Rectal smooth muscle tissue (tissue), 1 donor: Measurements from ENCODE around the gene LCNL1.

Source experiments
- H3K27ac ChIP-seq: one replicate; pipeline ENCODE4 v1.7.0; 2013; ENCODE audit warnings: low read depth, low read length, inconsistent platforms
- H3K27me3 ChIP-seq: one replicate; pipeline ENCODE4 v1.7.0; 2013; ENCODE audit warnings: low read length; ENCODE audit not compliant: control insufficient read depth, insufficient read depth
- H3K36me3 ChIP-seq: one replicate; pipeline ENCODE4 v1.7.0; 2013; ENCODE audit warnings: low read length; ENCODE audit not compliant: control insufficient read depth, insufficient read depth
- H3K4me1 ChIP-seq: one replicate; pipeline ENCODE4 v1.7.0; 2013; ENCODE audit warnings: low read length; ENCODE audit not compliant: control insufficient read depth, insufficient read depth
- H3K4me3 ChIP-seq: one replicate; pipeline ENCODE4 v1.7.0; 2013; ENCODE audit warnings: low read length
- H3K9ac ChIP-seq: one replicate; pipeline ENCODE4 v1.7.0; 2013; ENCODE audit warnings: low read length

The LCNL1 gene

DNA sequence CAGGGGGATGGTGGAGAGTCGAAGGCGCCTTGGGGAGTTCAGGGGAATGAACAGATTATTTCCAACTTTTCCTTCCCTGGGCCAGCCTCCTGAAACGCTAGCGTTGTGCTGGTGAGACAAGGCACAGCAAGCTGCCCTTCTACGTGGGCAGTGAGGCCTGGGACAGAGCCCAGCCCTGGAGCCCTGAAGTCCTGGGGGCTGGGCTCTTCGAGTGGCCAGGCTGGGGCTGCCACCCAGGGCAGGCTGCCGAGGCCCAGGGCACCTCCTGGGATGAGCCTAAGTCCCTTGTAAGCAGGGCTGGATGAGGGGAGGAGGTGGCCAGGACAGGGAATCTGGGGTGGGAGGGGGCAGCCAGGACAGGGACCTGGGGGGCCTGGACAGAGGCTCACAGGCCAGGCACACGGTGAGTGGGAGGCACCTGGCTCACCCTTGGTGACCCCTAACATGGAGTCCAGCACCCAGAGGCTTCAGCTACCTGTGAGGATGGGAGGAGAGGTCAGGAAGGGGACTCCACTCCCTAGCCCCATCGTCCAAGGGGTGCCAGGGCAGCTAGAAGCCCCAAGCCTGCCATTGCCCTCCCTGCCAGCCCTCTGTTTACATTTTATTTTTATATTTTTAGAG is 32.0 kb upstream of the LCNL1 start:
- Histone ChIP-seq H3K9ac (peak overlapping the region; percentile 12), H3K27ac (peak overlapping the region; percentile 59), H3K4me3 (peak overlapping the region; percentile 91)

DNA sequence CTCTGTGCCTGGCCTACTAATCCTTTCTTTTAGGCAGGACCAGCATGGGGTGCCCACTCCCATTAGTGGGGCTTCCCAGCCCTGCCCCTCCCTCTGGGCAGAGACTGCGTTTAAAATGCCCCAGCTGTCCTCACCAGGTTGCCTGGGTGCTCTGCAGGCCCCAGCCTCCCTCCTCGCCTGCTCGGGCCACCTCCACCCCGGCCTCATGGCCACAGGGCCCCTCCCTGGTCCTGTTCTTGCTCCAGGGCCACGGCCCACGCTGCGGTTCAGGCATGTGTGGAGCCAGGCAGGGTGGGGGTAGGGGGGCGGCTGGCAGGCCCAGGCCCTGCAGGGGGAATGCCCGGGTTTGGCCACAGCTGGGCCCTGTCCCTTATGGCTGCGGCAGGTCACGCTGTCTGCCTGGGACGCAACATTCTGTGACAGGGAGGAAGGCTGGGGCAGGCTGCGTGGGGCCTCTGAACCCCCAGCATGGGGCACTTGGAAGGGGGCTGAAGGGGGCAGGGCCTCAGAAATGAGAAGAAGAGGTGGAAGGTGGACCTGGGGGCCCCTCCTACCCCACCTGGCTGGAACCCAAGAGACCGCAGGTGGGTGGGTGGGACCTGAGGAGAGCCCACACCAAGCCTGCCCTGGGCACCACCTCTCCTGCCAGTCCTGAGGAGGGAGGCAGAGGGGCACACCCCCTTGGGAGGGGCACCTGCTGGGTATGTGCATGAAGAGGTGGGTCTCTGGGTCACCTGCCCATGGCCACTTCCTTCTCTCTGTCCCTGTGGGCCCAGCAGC is 31.1 kb upstream of the LCNL1 start, which contains the start of gene LCN12:
TSS of gene LCN12 (plus strand) at position 733 of the 780 bp plus-strand sequence. CDS start 55 bp downstream, outside the sequence.
- no peaks in the 10 kb centered on the region for H3K4me1 ChIP-seq
- H3K27me3 ChIP-seq = no peaks in the 10 kb centered on the region
- no peak within 1 kb of the TSS for H3K4me3 ChIP-seq
- H3K36me3 ChIP-seq = no peaks in the 10 kb centered on the region
- H3K27ac ChIP-seq = no peak within 1 kb of the TSS
- H3K9ac ChIP-seq = no peak within 1 kb of the TSS

More for the DNA sequence above, 32.0 kb upstream of the LCNL1 start:
- Histone ChIP-seq H3K27me3 (no peaks in the 10 kb centered on the region), H3K4me1 (no peaks in the 10 kb centered on the region), H3K36me3 (no peaks in the 10 kb centered on the region)

DNA sequence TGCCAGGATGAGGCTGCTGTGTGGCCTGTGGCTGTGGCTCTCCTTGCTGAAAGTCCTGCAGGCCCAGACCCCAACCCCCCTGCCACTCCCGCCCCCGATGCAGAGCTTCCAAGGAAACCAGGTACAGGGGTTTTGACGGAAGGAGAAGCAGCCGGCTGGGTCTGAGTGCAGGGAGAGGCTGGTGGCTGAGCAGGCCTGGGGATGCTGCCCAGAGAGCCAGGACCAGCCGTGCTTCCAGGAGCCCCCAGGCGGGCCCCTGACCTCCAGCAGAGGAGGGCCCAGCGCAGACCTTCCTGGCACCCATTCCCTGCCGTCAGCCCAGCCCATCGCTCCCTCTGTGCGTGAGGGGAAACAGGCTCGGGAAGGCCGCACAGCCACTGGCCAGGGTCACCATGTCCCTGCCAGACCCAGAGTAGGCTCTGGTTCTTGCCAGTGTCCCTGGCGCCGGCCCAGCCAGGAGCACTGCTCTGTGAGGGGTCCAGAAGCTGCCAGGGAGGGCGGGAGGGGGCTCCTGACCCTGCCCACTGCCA is 30.4 kb upstream of the LCNL1 start:
- no peak overlapping the region for H3K4me3 ChIP-seq

DNA sequence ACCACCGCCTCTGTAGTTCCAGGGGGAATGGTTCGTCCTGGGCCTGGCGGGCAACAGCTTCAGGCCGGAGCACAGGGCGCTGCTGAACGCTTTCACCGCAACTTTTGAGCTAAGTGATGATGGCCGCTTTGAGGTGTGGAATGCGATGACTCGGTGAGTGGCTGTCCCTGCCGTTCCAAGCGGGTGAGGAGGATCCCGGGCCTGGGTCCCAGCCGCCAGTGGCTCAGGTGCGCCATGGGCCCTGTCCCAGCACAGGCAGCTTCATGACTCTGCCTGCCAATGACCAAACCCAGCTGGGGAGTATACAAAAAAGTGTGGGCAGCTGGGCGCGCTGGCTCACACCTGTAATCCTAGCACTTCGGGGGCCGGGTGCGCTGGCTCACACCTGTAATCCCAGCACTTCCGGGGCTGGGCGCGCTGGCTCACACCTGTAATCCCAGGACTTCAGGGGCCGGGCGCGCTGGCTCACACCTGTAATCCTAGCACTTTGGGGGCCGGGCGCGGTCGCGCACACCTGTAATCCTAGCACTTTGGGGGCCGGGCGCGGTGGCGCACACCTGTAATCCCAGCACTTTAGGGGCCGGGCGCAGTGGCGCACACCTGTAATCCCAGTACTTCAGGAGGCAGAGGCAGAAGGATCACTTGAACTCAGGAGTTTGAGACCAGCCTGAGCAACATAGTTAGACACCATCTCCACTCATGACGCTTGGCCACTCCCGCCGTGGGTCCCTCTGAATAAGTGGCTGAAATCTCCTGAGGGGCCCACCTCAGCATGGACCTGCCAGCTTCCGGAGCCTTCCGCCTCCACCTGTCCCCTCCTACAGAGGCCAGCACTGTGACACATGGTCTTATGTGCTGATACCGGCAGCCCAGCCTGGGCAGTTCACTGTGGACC is 29.7 kb upstream of the LCNL1 start:
- Histone ChIP-seq H3K4me1 (no peaks in the 10 kb centered on the region), H3K4me3 (no peak overlapping the region), H3K36me3 (no peaks in the 10 kb centered on the region), H3K27ac (no peak overlapping the region), H3K9ac (no peak overlapping the region), H3K27me3 (no peaks in the 10 kb centered on the region)

More for the DNA sequence above, 30.4 kb upstream of the LCNL1 start:
- H3K27ac ChIP-seq = no peak overlapping the region
- no peak overlapping the region for H3K9ac ChIP-seq
- H3K4me1 ChIP-seq = no peaks in the 10 kb centered on the region
- H3K27me3 ChIP-seq = no peaks in the 10 kb centered on the region
- H3K36me3 ChIP-seq = no peaks in the 10 kb centered on the region

DNA sequence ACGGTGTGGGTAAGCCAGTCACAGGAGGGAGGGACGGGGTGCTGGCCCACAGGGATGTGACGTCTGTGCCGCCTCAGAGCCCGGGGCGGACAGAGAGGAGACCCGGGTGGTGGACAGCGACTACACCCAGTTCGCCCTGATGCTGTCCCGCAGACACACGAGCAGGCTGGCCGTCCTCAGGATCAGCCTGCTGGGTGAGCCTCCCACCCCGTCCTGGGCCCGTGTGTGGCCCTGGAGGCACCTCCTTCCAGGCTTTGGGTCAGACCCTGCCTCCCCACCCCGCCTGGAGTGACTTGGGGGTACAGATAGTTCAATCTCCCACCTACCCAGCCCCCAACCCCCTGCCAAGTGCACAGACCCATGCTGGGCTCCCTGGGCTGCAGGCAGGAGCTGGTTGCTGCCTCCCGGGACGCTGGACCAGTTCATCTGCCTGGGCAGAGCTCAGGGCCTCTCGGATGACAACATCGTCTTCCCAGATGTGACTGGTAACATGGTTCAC is 29.0 kb upstream of the LCNL1 start:
- Histone ChIP-seq H3K36me3 (no peaks in the 10 kb centered on the region), H3K4me1 (no peaks in the 10 kb centered on the region), H3K27me3 (no peaks in the 10 kb centered on the region), H3K27ac (no peak overlapping the region), H3K4me3 (no peak overlapping the region), H3K9ac (no peak overlapping the region)

DNA sequence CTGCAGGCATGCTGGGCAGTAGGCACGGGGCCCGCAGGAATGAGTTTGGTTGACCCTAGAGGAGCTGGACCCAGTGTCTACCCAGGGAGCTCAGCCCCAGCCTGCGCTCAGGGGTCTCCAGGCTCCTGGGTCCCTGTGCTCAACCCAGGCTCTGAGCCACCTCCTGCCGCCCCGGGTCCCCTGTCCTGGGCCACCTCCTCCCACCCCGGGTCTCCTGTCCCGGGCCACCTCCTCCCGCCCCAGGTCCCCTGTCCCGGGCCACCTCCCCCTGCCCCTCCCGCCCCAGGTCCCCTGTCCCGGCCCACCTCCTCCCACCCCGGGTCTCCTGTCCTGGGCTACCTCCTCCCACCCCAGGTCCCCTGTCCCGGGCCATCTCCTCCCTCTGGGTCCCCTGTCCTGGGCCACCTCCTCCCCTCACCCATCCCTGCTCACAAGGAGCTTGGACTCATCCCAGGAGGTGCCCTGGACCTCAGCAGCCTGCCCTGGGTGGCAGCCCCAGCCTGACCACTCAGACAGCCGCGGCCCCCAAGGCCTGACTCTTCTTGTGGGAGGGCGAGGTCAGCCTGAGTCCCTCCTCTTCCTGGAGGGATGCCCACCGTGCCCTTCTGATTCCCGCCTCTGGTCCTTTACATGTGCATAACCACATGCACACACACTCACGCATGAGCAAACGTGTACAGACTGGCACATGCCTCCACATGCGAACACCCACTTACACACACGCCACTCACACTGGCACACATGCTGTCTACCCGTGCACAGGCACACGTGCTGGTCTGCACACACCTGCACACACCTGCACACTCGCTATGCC is 28.3 kb upstream of the LCNL1 start:
- Histone ChIP-seq H3K4me1 (no peaks in the 10 kb centered on the region), H3K27ac (no peak overlapping the region), H3K27me3 (no peaks in the 10 kb centered on the region), H3K36me3 (no peaks in the 10 kb centered on the region), H3K9ac (no peak overlapping the region), H3K4me3 (no peak overlapping the region)

DNA sequence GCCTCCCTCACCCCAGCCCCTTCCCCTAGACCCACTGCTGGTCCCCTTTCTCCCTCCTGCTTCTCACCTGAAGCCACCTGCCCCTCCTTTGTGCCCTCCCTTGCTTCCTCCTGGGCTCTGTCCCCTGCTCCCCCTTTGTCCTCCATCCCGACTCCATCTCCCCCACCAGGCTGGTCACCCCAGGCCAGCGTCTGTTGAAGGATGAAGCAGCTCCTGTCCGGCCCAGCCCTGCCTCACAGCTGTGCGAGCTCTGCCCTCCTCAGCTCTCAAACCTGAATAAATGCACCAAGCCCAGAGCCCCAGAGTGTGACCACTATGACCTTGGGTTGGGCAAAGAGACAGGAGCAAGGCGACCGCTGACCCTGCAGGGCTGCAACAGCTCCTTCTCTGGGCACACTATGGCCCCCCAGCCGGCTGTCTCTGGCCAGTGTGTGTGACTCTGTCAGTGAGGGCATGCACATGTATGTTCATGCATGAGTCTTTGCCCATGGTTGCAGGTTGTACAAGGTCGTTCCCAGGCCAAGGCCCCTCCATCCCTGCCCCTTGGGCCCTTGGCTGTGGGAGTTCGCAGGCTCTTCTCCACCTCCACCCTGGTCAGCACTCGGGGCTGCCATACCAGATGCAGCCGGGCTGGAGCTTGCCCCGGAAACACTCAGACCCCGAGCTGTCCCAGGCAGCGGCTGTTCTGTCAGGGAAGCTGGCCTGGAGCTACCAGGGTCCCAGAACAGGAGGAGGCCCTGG is 27.4 kb upstream of the LCNL1 start:
- Histone ChIP-seq H3K4me1 (no peaks in the 10 kb centered on the region), H3K27ac (no peak overlapping the region), H3K4me3 (no peak overlapping the region), H3K36me3 (no peaks in the 10 kb centered on the region), H3K27me3 (no peaks in the 10 kb centered on the region), H3K9ac (no peak overlapping the region)

DNA sequence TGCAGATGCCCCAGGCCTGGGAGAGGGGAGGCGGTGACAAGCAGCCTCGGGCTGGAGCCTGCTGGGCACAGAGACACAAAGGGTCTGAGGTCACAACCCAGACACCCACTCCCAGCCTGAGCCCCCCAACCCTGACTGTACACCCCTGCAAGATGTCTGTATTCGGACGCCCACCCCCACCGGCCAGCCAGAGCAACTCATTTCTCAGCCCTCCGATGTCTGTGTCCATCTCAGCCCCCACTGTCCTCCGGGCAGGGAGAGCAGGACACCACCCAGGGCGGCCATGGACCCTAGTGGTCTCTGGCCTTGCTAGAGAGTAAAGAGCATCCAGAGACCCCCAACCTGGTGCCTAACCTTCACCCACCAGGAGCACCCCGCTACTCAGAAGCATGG is 26.9 kb upstream of the LCNL1 start:
- Histone ChIP-seq H3K27ac (no peak overlapping the region), H3K36me3 (no peaks in the 10 kb centered on the region), H3K4me3 (no peak overlapping the region), H3K4me1 (no peaks in the 10 kb centered on the region), H3K27me3 (no peaks in the 10 kb centered on the region), H3K9ac (no peak overlapping the region)

DNA sequence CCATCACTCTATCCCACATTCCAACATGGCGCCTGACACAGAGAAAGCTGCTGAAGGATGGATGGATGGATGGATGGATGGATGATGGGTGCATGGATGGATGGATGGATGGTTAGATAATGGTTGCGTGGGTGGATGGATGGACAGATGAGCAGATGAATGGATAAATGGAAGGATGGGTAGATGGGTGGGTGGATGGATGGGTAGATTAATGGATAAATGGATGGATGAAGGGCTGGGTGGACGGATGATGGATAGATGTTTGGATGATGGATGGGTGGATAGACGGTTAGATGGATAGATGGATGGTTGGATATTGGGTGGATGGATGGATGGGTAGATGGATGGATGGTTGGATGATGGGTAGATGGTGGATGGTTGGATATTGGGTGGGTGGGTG is 26.2 kb upstream of the LCNL1 start:
- H3K4me1 ChIP-seq = no peaks in the 10 kb centered on the region
- H3K27me3 ChIP-seq = no peaks in the 10 kb centered on the region
- no peak overlapping the region for H3K27ac ChIP-seq
- no peaks in the 10 kb centered on the region for H3K36me3 ChIP-seq
- no peak overlapping the region for H3K4me3 ChIP-seq
- H3K9ac ChIP-seq = no peak overlapping the region

DNA sequence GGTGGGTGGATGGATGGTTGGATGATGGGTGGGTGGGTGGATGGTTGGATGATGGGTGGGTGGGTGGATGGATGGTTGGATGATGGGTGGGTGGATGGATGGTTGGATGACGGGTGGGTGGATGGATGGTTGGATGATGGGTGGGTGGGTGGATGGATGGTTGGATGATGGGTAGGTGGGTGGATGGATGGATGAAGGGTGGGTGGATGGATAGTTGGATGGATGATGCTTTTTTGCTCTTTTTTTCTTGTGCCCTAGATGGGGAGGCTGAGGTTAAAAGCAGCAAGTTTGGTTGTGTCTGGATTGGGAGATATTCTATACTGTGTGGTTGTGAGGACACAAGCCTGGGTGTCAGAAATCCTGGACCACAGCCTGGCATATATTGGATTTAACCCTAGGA is 25.3 kb upstream of the LCNL1 start:
- Histone ChIP-seq H3K27me3 (no peaks in the 10 kb centered on the region), H3K9ac (no peak overlapping the region), H3K27ac (no peak overlapping the region), H3K4me3 (no peak overlapping the region), H3K4me1 (no peaks in the 10 kb centered on the region), H3K36me3 (no peaks in the 10 kb centered on the region)

DNA sequence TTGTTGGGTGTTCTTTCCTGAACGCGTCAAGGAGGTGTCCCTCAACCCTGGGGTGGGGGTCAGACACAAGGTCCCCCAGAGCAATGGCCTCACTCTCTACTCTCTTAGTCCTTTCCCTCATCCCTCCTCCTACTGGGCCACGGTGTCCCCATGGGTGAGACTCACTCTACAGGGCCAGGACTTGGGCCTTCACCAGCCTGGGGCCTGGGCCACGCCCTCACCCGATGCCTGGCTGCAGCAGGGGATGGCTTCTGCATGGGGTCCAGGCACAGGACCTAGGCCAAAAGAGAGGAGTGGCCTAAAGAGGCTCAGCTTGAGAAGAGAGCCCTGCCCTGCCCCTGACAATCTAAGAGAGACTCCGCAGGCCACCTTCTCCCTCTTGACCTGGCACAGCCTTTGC is 24.9 kb upstream of the LCNL1 start:
- Histone ChIP-seq H3K27ac (no peak overlapping the region), H3K36me3 (no peaks in the 10 kb centered on the region), H3K4me3 (no peak overlapping the region), H3K9ac (no peak overlapping the region), H3K27me3 (no peaks in the 10 kb centered on the region), H3K4me1 (no peaks in the 10 kb centered on the region)
